SW 1271 (cell line): ENCODE measurements around the gene CECR2.

Source experiments
- DNase-seq, 2 experiments: peaks; one replicate each; lab custom pipeline; 2025; lab: John Stamatoyannopoulos, UW

CECR2 gene

DNA sequence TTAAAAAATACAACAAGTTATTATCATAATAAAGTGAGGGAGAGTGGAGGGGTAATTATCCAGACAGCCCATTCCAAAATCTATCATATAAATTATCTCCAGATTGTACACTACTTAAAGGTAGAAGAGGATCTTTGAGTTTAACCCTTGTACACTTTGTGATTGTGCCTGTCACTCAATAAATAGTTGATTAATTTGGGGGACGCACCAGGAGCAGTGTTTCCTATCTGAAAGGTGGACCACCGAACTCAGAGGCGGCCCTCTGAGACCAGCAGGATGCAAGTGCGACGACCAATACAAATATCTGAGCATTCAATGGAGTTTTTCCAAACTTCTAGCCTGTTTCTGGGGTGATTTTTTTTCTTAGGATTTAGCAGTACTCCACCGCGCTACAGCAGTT, 1.1 kb upstream of the CECR2 start:
- DNase-seq = no peak

DNA sequence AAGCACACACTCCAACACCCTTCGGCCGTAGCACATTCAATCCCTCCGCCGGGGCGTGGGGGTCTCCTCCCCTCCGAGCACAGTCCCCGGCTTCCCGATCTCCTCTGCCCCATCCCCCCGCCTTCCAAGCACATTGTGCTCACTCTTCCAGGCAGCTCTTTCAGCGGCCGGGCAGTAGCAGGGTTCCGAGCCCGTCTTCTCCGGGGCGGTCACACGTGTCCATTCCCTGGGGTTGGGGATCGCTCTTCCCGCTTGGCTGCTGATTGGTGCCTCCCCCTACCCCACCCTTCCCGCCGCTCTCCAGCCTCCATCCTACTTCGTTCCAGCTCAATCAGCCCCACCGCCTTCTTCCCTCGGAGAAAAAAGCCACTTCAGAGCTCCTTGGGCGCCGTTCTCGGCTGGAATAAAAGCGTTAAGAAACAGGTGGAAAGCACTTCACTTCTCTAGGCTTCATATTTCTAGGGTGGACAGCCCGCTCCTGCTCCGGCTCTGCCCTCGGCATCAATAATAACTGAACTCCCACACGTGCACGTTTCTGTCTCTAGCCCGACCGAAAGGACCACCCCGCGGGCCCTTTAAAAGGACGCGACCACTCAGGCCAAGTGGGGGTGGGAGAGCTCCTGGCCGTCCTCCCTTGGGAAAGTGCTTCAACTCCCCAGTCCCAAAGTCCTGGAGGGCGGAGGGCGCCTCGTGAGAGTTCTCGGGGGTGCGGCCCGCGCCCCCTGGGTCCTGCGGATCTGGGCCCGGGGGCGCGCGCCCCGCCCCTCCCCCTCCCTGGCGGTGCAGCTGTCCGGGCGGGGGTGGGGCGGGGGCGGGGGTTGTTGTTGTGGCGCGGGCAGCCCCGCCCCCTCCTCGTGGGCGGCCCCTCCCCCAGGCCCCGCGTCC, 464 bp upstream of the CECR2 start:
- DNase-seq = peak in 1 of 2 experiments; percentile 5

DNA sequence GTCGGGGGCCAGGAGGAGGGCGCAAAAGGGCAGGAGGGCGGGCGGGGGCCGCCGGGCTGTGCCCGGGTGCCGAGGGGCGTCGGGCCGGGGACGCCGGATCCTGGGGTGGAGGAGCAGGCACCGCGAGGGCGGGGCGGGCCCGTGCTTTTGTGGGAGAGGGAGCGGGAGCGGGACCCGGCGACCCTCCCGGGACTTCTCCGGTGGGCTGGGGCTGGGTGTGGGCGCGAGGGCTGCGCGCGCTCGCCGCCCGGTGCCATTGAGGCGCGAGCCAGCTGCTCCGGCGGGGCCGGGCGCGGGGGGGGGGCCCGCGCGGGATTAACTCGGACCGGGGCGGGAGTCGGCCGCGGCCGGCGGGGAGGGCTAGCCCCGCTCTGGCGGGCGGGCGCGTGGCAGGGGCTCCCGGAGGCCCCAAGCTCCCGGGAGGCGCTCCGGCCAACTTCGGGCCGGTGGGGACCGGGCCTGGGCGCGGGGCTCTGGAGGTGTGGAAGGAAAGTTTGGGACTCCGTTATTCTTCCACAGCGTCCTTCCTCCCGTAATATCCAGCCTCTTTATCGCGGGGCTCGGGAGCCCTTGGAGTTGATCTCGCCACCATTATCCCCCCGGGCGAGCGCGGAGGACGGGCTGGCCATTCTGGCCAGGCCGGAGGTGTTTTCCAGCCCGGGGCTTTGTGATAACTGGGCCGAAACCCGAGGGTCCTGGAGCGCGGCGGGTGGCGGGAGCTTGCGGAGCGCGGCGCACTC, 936 bp downstream of the CECR2 start:
- DNase-seq = no peak

DNA sequence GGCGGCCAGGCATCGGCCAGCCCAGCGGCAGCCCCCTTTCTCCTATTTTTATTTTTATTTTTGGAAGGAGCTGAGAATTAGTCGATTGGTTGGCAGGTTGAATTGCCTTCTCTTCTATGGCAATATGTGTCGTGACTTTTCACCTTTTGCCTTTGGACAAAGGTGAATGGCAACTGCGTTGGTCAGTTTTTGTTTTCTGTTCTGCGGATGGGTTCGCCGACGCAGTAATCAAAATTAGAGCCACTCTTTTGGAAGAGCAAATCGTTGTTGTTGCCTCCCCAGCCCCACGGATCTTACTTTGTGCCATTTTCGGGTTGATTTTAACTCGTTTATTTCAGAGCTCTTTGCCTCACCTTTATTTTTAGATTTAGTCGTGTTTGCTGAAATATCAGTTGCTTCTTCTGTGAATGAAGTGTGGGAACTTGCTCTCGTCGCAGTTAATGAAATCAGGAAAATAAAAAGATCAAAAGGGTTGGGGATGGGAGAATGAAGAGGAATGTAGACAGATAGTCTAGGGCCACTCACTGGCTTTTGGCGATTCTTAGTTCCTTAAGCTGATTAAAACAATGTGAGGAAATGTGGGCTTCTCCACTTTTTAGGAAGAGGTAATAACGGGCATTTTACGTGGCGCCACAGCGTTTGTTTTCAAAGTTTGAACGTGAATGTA, 1.6 kb downstream of the CECR2 start:
- DNase-seq = no peak

DNA sequence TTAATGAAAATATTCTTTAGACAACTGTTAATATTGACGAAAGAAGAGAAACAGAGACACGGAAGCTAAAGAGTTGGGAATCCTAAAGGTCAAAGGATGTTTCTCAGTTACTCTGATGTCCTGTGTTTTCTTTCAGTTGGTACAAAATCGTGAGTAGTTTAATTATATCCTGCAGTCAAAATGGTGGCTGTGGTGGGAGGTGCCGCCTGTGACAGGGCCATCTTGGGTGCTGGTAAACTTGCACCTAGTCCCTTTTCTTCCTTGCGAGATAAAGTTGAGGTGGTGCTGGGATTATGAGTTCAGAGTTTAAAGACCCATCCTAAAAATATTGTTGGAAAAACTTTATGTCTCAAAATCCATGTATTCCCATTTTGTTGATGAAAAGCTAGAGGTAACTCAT, 2.2 kb downstream of the CECR2 start:
- DNase-seq = no peak

DNA sequence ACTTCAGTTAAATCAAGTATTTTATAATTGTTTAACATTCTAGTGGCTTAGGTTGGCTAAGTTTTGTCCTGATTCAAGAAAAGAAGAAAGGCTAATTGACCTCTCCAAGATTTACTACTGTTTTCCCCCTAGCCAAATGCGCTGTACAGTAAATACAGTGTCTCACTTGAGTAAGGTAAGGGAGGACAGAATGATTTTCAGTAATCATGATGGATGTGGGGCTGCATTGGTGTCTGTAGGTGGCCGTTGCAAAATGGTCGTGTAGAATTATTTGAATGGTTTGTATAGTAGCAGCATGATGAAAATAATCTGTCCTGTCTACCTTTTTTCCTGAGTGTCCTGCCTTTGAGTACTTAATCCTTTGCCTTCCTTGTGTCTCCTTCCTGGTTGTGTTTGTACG, 4.6 kb downstream of the CECR2 start:
- no peak for DNase-seq

DNA sequence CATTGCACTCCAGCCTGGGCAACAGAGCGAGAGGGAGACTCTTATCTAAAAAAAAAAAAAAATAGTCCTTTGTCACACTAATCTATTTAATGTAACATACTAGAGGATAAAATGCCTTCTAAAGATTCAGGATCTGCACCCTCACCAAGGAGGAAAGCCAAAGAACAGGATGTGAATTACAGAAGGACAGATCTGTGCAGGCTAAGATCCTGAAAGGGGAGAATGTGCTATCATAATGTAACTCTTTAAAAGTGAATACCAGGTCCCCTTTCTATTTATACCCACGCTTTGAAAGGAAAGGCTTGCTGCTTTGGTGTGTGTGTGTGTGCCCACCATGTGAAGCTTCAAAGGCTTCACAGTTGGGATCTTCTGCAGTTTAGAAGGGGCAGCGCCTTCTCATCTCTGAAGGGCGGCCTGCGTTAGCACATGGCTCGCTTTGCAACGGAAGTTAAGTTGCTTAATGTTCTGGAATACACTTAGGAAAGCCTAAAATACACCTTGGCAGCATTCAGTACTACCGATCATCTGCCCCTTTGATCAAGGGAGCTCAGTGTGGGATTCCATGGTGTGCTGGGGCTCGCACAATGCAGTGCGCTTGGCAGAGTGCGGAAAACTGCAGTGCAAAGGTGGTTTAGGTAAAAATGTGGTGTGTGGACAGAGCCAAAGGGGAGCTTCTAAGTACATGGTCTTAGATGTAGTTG, 6.8 kb downstream of the CECR2 start:
- no peak for DNase-seq

DNA sequence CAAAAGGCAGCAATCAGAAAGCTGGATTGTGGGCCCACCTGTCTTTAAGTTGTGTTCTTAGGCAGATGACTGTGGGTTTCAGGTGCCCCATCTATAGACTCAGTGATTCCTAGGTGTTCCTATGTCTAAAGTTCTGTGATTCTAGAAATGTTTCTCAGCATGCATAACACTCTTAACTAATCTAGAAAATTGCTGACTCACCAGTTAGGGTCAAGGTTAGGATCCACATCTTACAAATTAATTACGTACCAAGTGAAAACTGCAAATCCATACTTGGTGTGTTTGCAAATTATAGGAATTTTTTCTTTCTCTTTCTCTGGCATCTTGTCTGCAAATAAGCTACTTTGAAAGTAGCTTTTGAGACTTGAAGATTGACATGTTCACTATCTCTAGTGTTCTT, 7.7 kb downstream of the CECR2 start:
- DNase-seq = no peak

DNA sequence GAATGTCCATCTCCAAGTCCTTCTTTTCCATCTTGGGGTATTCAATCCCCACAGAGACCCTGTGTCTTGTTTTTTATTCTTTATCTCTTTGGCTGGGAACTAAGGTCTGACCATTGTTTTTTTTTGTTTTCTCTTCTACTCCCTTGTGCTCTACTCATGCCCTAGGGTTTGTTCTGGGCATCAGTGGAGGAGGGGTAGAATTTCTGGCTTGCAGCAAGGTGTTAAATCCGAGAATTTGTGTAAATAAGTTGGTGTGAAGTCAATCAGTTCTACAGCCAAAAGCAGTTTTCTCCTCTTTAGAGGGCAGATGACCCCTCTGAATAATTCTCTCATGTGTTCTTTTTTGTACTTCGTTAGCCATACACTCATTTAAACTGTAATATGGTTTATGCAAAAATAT, 10.7 kb downstream of the CECR2 start:
- DNase-seq = no peak

DNA sequence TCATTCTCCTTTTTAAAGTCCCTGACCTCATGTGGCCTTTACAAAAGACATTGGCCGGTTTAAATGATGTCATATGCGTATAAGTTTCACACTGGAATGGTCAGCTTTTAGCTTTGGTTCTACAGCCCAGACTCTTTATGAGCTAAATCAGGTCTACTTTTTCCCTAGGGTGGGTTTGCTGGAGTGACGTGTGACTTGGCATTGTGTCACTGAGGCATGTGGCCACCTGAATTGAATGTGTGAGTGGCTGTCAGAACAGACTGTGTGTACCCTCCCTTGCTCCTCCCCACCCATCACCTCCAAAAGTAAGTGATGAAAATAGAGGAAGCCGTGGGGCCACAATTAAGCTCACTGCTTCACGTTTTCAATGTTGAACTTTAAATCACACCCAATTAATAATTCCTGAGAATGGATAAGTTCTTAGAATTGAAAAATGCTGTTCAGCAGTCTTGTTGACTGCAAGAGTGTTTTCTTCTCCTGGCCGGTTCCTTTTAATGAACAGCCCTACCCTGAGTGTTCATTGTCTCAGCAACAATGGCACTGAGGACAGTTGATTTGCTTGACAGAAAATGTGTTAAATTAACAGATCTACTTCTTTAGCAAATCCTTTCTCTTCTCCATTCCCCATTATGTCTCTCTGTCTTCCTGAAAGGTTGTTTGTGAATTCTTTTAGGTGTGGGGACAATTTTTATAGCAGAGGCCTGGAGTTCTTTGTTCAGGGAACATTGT, 11.3 kb downstream of the CECR2 start:
- no peak for DNase-seq

DNA sequence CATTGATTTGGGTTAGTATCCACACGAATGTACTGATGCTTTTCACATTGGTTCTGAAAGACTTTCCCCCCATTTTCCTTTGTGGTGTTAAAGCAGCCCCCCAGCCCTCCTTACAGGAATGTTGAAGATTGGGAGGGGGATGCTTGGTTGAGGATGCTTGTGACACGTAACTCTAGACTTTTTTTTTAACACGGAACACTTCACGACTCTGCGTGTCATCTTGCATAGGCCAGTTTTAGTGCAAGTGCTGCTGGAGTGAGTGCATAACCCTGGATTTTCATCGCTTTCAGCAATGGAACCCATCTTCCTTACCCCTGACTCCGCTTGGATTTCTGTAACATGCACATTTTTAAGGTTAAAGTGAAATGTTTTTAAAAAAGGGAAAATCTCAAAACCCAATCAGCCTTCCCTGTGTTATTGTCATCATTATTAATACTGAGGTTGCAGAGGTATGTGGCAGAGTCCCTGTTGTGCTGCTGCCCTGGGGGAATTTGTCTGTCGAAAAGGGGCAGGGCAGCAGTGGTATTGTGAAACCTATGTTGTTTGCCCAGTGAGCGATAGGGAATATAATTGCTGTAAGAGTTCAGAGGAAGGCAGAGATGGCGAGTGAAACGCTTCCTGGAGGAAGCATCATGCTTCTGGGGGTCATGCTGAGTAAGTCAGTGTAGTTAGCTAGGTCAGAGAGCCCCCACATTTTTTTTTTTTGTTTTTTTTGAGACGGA, 12.1 kb downstream of the CECR2 start:
- no peak for DNase-seq

DNA sequence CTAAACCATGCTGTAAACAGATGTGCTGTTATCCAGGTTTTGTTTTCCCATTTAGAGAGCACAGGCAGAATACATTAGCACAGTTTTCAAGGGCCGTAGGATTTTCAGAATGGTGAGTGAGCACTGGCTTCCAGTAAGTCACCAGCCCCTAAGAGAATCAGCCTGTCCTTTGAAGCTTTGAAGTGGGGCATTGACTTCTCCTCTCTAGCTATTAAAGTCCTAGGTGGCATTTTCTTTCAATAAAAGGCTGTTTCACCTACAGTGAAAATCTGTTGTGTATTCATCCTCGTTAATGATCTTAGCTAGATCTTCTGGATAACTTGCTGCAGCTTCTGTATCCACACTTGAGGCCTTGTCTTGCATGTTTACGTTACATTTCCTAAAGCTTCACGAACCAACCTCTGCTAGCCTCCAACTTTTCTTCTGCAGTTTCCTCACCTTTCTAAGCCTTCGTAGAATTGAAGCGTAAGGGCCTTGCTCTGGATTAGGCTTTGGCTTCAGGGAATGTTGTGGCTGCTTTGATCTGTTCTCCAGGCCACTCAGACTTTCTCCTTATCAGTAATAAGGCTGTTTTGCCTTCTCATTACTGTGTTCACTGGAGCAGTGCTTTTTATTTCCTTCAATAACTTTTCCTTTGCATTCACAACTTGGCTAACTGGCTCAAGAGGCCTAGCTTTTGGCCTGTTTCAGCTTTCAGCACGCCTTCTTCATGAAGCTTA, 15.5 kb downstream of the CECR2 start:
- no peak for DNase-seq

DNA sequence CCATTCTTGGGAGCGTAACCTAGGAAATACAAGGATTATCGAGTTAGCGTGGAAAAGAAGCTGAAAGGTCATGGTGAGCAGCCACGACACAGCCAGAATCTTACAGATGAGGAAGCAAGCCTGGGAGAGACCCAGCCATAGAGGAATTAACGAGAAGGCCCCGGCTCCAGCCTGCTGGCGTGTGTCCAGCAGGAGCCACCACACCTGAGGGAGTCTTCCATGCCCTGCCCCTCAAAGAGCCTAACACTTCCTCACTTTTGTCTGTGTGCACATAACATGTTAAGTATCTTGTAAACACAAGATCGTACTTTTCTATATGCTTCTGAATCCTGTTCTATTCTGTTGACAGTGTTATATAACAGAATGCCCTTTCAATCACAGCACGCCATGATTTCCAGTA, 18.1 kb downstream of the CECR2 start:
- DNase-seq = no peak

DNA sequence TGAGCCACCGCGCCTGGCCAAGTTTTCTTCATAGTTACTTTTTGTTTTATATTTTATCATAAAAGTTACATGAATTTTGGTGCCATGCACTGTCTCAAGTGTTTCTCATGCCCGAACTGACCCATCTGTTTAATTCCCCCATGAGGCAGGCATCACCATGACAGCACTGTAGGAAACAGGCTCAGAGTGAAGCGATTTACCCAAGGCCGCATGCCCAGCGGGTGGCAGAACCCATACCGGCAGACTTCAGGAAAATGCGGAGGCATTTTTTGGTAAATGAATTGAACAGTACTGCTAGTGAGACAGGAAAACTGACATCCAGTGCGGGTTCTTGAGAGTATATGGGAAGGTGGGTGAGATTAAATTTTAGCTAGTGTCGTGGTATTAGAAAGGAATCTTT, 19.0 kb downstream of the CECR2 start:
- no peak for DNase-seq

DNA sequence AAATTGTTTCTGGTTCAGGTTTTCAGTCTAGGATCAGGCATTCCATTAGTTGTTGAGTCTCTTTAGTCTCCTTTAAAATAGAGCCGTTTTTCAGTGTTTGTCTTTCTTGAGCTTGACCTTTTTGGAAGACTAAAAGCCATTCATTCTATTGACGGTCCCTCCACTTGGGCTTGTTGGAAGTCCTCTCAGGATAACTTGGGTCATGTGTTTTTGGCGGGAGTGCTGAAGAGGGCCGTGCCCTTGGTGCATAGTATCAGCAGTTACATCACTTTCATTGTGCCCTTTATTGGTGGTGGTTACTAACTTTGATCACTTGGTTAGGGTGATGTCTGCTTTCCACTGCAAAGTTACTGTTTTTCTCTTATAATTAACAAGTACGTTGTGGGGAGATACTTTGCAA, 20.8 kb downstream of the CECR2 start:
- no peak for DNase-seq

DNA sequence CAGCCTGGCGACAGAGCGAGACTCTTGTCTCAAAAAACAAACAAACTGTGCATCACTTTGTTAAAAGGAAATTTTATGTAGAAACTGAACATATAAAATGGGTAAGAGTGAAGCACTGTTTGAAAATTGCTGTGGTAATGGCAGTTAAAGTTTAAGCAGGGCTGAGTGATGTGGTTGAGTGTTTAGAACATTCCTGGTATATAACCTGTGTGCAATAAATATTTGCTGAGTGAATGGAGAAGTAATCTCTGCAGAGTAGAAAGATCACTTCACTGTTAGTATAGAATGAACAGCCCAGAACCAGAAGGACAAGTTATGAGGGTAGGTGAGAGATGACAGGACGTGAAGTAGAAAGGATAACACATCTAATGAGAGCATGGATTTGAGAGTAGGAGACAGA, 27.3 kb downstream of the CECR2 start:
- DNase-seq = no peak

DNA sequence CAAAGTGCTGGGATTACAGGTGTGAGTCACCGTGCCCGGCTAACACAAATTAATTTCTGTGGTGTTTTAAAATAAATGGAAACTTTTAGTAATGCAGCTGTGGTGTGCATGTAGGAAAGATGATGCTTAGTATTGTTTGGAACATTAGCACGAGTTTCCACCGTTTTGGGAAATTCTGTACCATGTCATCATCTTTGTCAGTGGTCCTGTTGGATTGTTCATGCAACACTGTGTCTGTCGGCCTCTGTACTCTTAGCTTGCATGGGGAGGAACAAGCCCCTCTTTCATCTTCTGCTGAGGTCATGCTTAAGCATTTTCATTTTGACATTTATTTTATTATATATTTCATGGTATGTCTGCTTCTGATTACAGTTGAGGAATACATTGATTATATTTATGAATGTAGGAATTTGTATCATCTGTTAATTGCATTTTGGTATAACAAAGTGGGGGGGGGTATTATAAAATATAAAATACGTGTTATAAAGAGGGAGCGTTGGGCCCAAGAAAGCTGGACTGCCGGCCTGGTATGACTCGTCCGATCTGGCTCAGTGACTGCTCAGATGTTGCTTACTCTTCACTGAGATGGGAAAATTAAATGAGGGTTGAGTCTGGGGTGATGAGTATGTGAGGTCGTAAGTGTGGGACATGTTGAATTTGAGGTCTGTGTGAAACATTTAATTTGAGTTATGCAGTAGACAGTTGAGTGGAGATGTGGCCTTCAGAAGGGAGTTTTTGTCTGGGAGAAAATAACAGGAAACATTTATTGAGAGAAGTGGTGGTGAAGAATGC, 28.7 kb downstream of the CECR2 start:
- no peak for DNase-seq

DNA sequence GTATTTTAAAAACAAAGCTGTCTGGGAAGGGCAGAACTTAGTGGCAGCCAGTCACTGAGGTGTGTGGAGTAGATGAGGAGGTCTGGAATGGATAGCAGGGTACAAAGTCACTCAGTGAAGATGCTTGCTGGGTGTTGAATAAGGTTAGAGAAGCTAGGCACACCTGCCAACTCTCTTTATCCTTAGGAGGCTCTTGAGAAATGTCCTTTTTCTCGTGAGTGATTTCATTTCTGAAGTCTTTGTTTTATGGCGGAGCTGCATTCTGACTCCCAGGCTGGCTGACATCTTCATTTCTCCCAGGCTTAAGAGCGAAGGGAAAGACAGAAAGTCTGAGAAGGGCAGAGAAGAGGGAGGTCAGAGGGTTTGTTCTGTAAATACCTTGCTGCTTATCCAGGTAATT, 31.0 kb downstream of the CECR2 start:
- DNase-seq = no peak

DNA sequence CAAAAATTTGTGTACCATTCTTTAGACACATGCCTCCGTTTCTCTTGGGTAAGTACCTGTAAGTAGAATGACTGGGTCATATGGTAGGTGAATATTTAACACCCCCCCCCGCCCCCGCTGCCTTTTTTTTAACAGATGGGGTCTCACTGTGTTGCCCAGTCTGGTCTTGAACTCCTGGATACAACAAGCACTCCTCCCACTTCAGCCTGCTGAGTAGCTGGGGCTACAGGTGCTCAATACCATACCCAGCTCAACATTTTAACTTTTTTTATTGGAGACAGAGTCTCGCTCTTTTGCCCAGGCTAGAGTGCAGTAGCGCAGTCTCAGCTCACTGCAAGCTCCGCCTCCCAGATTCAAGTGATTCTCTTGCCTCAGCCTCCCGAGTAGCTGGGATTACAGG, 32.5 kb downstream of the CECR2 start:
- DNase-seq = no peak

DNA sequence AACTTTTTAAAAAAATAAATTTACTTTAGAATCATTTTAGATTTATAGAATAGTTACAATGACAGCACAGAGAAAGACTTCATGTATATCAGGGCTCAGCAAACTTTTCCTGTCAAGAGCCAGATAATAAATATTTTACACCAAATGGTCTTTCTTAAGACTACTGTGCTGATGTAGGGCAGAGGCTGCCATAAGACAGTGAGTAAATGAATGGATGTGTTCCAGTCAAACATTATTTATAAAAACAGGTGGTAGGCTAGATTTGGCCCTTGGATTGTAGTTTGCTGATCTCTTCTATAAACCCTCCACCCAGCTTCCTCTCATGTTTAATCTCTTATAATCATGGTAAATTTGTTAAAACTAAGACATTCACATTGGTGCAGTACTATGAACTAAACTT, 33.0 kb downstream of the CECR2 start:
- no peak for DNase-seq
